DMS114 treated with DMSO at 0.1 percent for 48 hours (cell line): ENCODE measurements around the gene SLC24A4.

ENCODE experiments used
- DNase-seq: peaks from one replicate; lab custom pipeline; 2025; ENCODE audit not compliant: unreplicated experiment; lab: John Stamatoyannopoulos, UW

Gene SLC24A4

GRCh38 chr14:92471919-92472318 is 149.0 kb downstream of the SLC24A4 start:
- no peak for DNase-seq

- no peak for DNase-seq
Observed at GRCh38 chr14:92472860-92473259, 149.9 kb downstream of the SLC24A4 start.

GRCh38 chr14:92473261-92473968 is 150.4 kb downstream of the SLC24A4 start:
- no peak for DNase-seq

- no peak for DNase-seq
Observed at GRCh38 chr14:92473969-92474535, 151.1 kb downstream of the SLC24A4 start.

DNA sequence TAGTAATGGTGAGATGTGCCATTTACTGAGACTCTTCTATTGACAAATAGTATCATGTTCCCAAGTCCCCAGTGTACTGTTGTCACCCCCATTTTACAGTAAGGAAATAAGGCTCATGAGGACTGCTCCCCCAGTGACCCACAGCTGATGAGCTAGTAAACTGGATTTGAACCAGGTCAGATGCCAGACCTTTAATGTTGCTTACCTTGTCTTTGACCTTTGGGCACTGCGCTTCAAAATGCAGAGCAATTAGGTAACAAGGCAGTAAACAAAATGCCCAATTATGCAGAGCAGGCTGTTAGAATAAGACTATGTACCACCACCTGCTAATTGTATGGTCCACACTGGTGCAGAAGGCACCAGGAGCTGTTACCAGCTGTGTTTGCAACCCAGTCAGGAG is 152.1 kb downstream of the SLC24A4 start:
- no peak for DNase-seq

GRCh38 chr14:92475451-92476187 is 152.7 kb downstream of the SLC24A4 start:
- DNase-seq = no peak

DNA sequence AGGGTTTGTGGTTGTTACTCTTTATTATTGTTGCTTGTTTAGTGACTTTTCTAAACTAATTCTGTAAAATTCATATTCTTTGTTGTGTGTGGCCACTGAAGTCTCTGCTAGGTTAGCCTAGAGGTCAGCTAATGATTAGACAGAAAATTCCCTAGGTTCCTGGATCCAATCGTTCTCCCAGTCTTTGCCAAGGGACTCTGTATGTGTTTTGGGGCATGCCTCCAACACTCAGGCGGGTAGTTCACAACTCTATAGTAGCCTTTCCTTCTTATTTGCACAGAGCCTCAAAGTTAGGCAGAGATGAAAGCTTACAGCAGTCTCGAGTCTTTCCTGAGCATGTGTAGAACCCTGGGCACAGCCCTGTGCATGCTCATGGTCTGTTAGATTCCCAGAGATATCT is 157.9 kb downstream of the SLC24A4 start:
- DNase-seq = no peak

DNA sequence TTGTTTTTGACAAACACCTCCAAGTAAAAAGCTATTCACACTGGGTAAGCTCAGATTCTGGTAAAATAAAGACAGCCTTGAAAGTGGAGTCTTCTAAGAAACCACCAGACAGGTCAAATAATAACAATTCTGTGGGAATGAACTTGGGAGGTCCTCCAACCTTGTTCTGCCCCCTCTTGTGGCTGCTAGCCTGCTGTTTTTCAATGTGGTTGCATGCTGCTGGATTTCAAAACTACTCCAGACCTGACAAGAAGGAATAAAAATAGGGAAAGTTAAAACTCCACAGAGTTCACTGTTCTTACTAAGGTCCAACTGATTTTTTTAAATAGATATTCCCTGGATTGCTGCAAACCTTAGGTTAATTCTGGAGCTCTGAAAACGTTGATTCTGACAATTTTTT is 158.4 kb downstream of the SLC24A4 start:
- DNase-seq = no peak

DNA sequence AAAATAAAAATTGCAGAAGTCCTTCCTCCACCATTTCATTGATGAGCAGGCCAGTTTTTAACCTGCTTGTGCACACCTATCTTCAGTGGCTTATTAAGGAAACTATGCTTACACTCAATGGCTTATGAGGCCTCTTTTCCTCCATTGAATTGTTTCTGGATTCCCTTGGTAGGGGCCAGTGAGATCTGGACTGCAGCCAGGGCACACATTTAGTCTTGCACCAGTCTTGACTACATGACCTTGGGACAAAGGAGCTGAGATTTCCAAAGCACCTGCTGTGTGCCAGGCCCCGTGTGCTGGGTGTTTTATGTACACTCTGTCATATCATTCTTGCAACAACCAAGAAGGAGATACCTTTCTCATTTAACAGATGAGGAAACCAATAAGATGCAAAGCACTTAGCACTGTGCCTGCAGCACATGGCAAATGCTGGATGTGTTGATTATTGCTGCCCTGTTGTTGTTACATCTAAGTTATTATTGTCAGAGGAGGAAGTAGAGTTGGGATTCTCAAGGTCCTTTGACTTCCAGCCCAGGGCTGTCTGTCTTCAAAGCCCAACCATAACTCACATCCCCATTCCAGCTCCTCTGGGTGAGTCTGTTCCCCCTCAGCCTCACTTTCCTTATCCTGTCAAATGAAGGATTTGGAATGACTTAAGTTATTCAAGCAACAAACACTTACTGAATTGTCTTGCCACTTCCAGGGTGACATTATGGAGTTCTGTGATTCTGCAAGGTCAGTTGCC is 159.0 kb downstream of the SLC24A4 start:
- DNase-seq = no peak

- DNase-seq = no peak
Observed at GRCh38 chr14:92482621-92483319, 159.8 kb downstream of the SLC24A4 start.

GRCh38 chr14:92484132-92484823 is 161.3 kb downstream of the SLC24A4 start:
- DNase-seq = no peak

- no peak for DNase-seq
Observed at GRCh38 chr14:92486881-92487280, 163.9 kb downstream of the SLC24A4 start.

- DNase-seq = no peak
Observed at GRCh38 chr14:92487513-92488133, 164.7 kb downstream of the SLC24A4 start.

- DNase-seq = no peak
Observed at GRCh38 chr14:92489394-92490238, 166.7 kb downstream of the SLC24A4 start.

DNA sequence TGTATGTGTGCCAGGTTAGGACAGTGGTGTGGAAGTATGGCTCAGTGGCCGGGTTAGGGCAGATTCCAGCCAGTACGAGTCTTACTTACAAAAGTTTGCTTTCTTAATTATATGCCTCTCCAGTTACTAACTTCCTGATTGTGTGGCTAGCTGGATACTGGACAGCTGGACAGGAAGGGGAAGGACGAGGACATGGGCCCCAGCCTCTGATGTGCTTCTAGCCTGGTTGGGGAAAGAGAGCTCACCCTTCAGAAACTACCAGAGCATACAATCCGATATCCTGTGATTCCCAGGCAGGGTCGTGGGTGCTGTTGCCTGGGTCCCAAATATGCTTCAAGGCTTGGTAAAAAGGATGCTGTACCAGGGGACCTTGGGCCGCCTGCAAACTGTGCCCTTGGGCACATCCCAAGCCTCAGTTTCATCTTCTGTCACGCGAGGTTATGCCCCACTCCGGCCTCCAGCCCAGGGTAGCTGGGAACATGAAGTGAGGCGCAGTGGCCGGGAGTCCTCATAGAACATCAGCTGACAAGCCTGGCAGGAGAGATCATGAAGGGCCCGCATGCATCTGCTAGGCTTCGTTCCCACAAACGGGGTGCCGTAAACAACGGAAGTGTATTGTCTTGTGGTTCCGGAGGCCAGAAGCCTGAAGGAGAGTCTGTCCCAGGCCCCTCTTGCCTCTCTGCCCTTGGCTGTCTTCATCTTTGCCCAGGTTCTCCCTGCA is 167.4 kb downstream of the SLC24A4 start:
- DNase-seq = no peak

DNA sequence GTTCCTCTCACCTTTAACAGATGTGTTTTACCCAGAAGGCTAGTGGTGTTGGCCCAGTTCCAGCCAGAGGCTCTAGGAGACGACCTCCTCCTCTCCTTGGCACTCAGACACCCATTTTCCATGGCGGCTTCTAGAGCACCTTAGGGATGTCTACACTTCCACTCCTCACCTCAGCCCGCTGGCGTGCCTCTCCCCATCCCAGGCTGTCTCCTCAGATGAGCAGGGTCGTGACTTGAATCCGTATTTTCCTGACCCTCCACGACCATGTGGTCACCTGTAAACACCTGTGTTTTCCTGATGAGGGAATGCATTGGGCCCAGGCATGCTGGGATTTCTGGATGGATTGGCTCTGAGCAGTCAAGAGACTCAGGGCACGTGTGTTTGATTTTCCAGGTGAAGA is 168.8 kb downstream of the SLC24A4 start:
- DNase-seq = no peak

DNA sequence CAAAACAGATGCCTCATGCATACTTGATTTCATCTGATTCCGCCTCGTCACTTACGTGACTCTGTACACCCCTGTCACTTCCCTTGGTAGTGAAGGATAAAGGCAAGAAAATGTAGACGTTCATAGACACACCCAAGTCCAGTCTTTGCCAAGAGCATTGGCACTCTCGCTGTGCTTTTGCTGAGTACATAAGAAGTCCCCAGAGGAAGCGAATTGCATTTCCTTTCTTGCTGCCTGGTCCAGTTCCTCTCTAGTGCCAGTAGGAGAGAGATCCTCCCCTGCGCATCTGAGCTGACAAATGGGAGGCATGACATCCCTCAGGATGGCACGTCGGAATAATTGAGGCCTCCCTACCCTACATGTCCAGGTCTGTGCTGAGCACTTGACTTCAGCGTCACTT is 169.3 kb downstream of the SLC24A4 start:
- no peak for DNase-seq

DNA sequence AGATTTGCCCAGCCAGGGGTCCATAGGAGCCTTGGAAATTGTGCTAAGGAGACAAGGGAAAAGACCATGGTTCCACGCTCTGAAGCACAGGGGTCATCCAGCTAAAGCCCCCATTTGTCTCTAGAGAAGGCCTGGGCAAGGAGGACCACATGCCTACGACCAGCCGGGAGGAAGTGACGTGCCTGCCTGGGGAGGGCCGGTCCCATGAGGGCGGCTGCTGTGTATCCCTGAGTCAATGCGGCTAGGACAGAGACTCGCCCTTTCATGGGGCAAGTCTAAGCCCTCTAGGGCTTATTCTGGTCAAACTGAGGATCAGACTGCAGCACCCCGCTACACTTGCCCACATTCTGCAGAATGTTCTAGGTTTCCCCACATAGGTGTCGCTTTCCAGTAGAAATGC is 170.1 kb downstream of the SLC24A4 start:
- no peak for DNase-seq
